BLaER1 treated with 17β-estradiol and CSF1 and Interleukin-3, amounts not matched to agents 10 nM and 100 nM (cell line): Measurements from ENCODE around the gene VWDE.

Experiments used
- H3K27ac ChIP-seq, 11 experiments: shearing (Covaris generic); formaldehyde crosslinking; 2 replicates each; pipeline ENCODE4 v1.8.1; 2022
- H3K27me3 ChIP-seq, 11 experiments: shearing (Covaris generic); formaldehyde crosslinking; 2 replicates each; pipeline ENCODE4 v1.8.1; 2022
- H3K36me3 ChIP-seq, 11 experiments: shearing (Covaris generic); formaldehyde crosslinking; 2 replicates each; pipeline ENCODE4 v1.8.1; 2022
- H3K4me1 ChIP-seq, 10 experiments: shearing (Covaris generic); formaldehyde crosslinking; 2 replicates each; pipeline ENCODE4 v1.8.1; 2022
- H3K4me2 ChIP-seq, 11 experiments: shearing (Covaris generic); formaldehyde crosslinking; 2 replicates each; pipeline ENCODE4 v1.8.1; 2022
- H3K4me3 ChIP-seq, 10 experiments: shearing (Covaris generic); formaldehyde crosslinking; 2 replicates each; pipeline ENCODE4 v1.8.1; 2022
- H3K9ac ChIP-seq, 11 experiments: shearing (Covaris generic); formaldehyde crosslinking; 2 replicates each; pipeline ENCODE4 v1.8.1; 2022
- H3K9me3 ChIP-seq, 11 experiments: shearing (Covaris generic); formaldehyde crosslinking; replicated peaks in 1 of 11; 2 replicates each; pipeline ENCODE4 v1.8.1; 2022
- H4K20me1 ChIP-seq, 11 experiments: shearing (Covaris generic); formaldehyde crosslinking; 2 replicates each; pipeline ENCODE4 v1.8.1; 2022
- Cebpa-rat ChIP-seq, 11 experiments: shearing (Covaris generic); IDR thresholded peaks; 2 replicates each; pipeline ENCODE4 v1.8.1; 2022

The VWDE gene

DNA sequence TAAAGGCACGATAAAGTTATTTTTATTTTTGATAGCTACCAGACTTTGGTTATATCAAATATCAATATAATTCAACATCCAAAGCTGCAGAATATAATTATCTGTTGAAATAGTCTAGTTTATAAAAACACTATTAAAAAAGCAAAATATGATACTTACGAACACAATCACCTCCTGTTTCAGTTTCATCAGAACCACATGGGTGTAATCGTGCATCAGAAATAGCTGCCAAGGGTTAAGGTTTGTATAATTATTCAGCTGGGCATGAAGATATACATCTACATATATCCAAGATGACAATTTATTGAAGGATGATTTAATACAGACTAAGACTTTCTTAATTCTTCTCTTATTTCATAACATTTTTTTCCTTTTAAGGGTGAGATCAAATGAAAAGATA lies 20.3 kb downstream of the VWDE start:
- no peak for TF ChIP-seq Cebpa-rat (IDR thresholded peaks at IDR 0.05)
- H3K27ac ChIP-seq: no peak overlapping the region
- H3K27me3 ChIP-seq: no peaks in the 10 kb centered on the region
- H3K9ac ChIP-seq: no peak overlapping the region
- H4K20me1 ChIP-seq: no peaks in the 10 kb centered on the region
- no peaks in the 10 kb centered on the region for H3K9me3 ChIP-seq
- no peak overlapping the region for H3K4me2 ChIP-seq
- no peak overlapping the region for H3K4me3 ChIP-seq
- no peaks in the 10 kb centered on the region for H3K36me3 ChIP-seq
- H3K4me1 ChIP-seq: no peaks in the 10 kb centered on the region

DNA sequence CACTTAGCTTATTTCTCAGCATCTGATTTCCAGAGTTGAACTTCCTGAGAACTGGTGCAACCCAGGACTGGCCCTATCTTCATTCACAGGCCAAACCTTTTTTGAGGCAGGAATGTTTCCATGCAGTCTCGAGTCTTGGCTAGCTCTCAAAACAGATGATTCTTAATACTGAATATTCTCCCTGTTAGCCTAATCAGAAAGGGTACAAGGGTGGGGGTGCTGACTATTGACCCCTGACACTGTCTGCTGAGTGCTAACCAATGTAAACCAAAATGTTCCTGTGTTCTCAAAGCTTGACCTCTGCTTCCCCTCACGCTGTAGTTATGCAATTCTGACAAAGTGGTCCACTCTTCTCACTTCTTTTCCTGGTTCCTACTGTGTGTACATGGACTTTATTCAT lies 25.3 kb downstream of the VWDE start:
- Histone ChIP-seq H3K4me2 (no peak overlapping the region), H3K36me3 (no peaks in the 10 kb centered on the region), H3K4me3 (no peak overlapping the region), H3K9ac (no peak overlapping the region), H4K20me1 (no peaks in the 10 kb centered on the region), H3K4me1 (no peaks in the 10 kb centered on the region), H3K27me3 (no peaks in the 10 kb centered on the region), H3K27ac (no peak overlapping the region), H3K9me3 (no peaks in the 10 kb centered on the region)
- TF ChIP-seq Cebpa-rat (IDR thresholded peaks at IDR 0.05): no peak

DNA sequence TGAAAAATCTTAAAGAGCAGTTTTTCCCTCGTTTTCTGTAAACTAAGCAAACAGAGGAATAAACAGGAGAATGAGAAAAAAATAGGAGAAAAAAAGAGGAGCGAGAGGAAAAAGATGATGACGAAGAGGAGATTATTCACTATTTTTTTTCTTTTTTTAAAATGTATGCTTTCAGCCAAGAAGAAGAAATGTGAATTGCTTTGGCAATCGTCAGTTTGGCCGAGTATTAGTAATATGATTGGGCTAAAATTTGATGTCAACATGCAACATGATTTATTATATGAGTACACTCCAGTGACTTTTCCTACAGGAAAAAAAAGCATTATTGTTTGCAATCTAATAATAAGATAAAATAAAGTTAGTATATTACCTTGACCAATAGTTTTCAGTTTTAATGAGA lies 26.3 kb downstream of the VWDE start:
- Histone ChIP-seq H4K20me1 (no peaks in the 10 kb centered on the region), H3K27ac (no peak overlapping the region), H3K27me3 (no peaks in the 10 kb centered on the region), H3K9ac (no peak overlapping the region), H3K4me3 (no peak overlapping the region), H3K36me3 (no peaks in the 10 kb centered on the region), H3K4me2 (no peak overlapping the region), H3K9me3 (no peaks in the 10 kb centered on the region), H3K4me1 (no peaks in the 10 kb centered on the region)
- no peak for TF ChIP-seq Cebpa-rat (IDR thresholded peaks at IDR 0.05)

DNA sequence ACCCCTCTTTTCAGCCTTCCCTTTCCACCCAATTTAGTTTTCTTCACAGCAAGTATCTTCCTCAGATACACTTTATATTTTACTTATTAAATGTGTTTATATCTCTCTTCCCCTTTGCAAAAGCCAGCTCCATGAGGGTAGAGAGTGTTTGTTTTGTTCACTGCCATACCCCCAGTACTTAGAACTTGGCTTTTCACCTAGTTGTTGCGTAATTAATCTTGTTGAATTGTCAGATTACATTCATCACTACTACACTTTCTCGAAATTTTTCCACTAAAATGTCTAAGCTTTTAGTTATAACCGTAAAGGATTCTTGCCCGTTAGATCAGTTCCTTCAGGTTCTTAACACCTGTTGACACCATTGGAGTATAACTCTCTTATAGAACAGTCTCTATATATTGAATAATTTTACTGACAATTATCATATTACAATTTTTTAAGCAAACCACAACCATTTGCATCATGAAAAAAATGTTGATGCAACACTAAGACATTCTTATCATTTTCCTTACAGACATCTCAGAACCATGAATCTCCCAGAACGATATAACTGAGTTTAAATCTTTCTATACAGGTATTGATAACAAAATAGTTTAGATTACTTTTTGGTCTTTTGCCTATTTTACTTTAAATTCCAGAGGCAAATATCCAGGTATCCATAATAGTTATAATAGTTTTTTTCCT lies 29.9 kb downstream of the VWDE start:
- Histone ChIP-seq H4K20me1 (no peaks in the 10 kb centered on the region), H3K9me3 (no peaks in the 10 kb centered on the region), H3K27me3 (no peaks in the 10 kb centered on the region), H3K4me2 (no peak overlapping the region), H3K36me3 (no peaks in the 10 kb centered on the region), H3K4me1 (no peaks in the 10 kb centered on the region), H3K9ac (no peak overlapping the region), H3K4me3 (no peak overlapping the region), H3K27ac (no peak overlapping the region)
- peak in 4 of 11 experiments; percentile 29 to 68 (median 52); a peak in 6 of 22 replicates for TF ChIP-seq Cebpa-rat (IDR thresholded peaks at IDR 0.05)

- Histone ChIP-seq H3K4me3 (no peak overlapping the region), H3K4me2 (no peak overlapping the region), H3K36me3 (no peaks in the 10 kb centered on the region), H3K4me1 (no peaks in the 10 kb centered on the region), H3K9ac (no peak overlapping the region), H4K20me1 (no peaks in the 10 kb centered on the region), H3K27me3 (no peaks in the 10 kb centered on the region), H3K9me3 (no peaks in the 10 kb centered on the region), H3K27ac (no peak overlapping the region)
- TF ChIP-seq Cebpa-rat (IDR thresholded peaks at IDR 0.05): no peak
These were observed 33.4 kb downstream of the VWDE start for GRCh38 chr7:12370249-12370648.

DNA sequence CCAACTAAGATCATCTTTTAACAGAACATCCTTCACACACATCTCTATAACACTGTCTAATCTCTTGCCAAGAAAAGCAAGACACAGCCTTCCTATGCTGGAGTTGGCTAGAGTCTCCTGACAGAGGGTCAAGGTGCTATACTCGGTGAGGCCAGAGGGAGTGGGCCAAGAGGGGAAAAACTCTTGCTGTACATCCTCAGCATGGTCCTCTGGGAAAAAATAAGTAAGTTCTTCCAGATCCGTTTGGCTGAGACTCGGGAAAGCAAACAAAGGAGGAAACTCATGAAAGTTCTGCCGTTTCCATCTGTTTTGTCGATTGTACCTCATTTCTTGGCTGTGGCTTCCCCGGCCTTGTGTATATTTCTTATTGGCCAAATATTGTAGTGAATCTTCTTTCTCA lies 33.9 kb downstream of the VWDE start:
- Histone ChIP-seq H3K4me2 (no peak overlapping the region), H3K9me3 (no peaks in the 10 kb centered on the region), H3K27me3 (no peaks in the 10 kb centered on the region), H3K36me3 (no peaks in the 10 kb centered on the region), H3K4me3 (no peak overlapping the region), H3K4me1 (no peaks in the 10 kb centered on the region), H4K20me1 (no peaks in the 10 kb centered on the region), H3K27ac (no peak overlapping the region), H3K9ac (no peak overlapping the region)
- TF ChIP-seq Cebpa-rat (IDR thresholded peaks at IDR 0.05): no peak

DNA sequence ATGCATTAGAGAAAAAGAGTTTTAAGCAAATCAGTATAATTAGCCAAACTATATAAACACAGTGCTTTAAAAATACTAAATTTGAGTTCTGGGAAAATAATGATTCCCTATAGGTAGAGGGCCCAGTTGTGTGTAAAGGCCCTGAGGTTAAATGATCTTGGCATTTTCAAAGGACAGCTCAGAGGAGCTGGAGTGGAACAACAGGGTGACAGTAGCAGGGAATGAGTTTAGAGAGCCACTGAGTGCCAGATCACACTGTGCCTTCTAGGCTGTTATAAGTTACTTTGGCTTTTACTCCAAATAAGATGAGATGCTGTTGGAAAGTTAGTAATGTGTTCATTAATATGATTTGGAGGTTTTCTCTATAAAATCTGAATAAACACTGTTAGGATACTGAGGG lies 34.6 kb downstream of the VWDE start:
- Histone ChIP-seq H3K27me3 (no peaks in the 10 kb centered on the region), H3K27ac (no peak overlapping the region), H3K4me1 (no peaks in the 10 kb centered on the region), H3K4me2 (no peak overlapping the region), H3K4me3 (no peak overlapping the region), H3K9ac (no peak overlapping the region), H3K36me3 (no peaks in the 10 kb centered on the region), H4K20me1 (no peaks in the 10 kb centered on the region), H3K9me3 (no peaks in the 10 kb centered on the region)
- no peak for TF ChIP-seq Cebpa-rat (IDR thresholded peaks at IDR 0.05)

GRCh38 chr7:12360948-12361347 lies 42.7 kb downstream of the VWDE start:
- H3K27me3 ChIP-seq: no peaks in the 10 kb centered on the region
- no peak for TF ChIP-seq Cebpa-rat (IDR thresholded peaks at IDR 0.05)
- H3K4me3 ChIP-seq: no peak overlapping the region
- H4K20me1 ChIP-seq: no peaks in the 10 kb centered on the region
- no peak overlapping the region for H3K4me2 ChIP-seq
- H3K9me3 ChIP-seq: no peaks in the 10 kb centered on the region
- no peaks in the 10 kb centered on the region for H3K4me1 ChIP-seq
- no peak overlapping the region for H3K9ac ChIP-seq
- H3K27ac ChIP-seq: no peak overlapping the region
- H3K36me3 ChIP-seq: no peaks in the 10 kb centered on the region

DNA sequence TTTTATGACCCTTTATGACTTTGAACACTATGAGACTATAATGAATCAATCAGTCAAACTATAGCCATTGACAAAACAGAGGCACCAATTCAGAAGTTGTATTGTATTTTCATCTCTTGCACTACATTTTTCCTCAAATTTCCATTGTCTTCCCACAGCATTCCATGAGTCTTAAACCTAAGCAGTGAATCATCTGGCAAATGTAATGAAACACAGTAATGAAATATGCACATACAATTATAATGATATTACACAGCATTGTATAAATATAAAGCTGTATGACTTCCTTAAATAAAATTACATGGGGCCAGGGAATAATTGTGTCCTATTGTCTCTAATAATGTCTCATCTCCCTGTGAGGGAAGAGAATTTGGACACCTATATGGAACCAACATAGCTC lies 45.0 kb downstream of the VWDE start:
- Histone ChIP-seq H3K4me3 (no peak overlapping the region), H3K27me3 (no peaks in the 10 kb centered on the region), H3K36me3 (no peaks in the 10 kb centered on the region), H3K4me2 (no peak overlapping the region), H3K4me1 (no peaks in the 10 kb centered on the region), H4K20me1 (no peaks in the 10 kb centered on the region), H3K9me3 (no peaks in the 10 kb centered on the region), H3K27ac (no peak overlapping the region), H3K9ac (no peak overlapping the region)
- TF ChIP-seq Cebpa-rat (IDR thresholded peaks at IDR 0.05): no peak

DNA sequence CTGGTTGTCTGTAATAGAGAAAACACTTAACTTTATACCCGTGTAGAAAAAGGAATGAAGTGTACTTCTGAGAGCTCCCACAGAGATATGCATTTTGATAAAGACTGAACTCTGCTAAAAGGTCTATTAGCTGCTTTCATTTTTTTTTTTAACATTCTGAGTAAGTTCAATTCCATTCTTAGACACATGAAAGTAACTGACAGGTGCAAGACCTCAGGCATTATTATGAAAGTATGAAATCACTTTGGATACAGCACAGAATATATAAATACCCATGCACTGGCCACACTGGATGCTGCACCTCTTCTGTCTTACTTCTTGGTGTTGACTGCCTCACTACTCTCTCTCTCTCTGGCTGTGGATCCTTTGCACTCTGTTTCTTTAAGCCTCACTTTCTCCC lies 46.2 kb downstream of the VWDE start:
- Histone ChIP-seq H3K4me1 (no peaks in the 10 kb centered on the region), H3K27ac (no peak overlapping the region), H3K9me3 (no peaks in the 10 kb centered on the region), H3K9ac (no peak overlapping the region), H3K4me2 (no peak overlapping the region), H3K36me3 (no peaks in the 10 kb centered on the region), H3K27me3 (no peaks in the 10 kb centered on the region), H4K20me1 (no peaks in the 10 kb centered on the region), H3K4me3 (no peak overlapping the region)
- TF ChIP-seq Cebpa-rat (IDR thresholded peaks at IDR 0.05): no peak
